GM19025 (cell line): ENCODE data around the gene MINK1.

ENCODE experiments used
- ATAC-seq: cut with Tn5 transposase; IDR thresholded peaks from one replicate; pipeline ENCODE4 v1.9.1; 2021; ENCODE audit warnings: mild to moderate bottlenecking, low read depth, moderate library complexity; ENCODE audit not compliant: unreplicated experiment

Gene MINK1

DNA sequence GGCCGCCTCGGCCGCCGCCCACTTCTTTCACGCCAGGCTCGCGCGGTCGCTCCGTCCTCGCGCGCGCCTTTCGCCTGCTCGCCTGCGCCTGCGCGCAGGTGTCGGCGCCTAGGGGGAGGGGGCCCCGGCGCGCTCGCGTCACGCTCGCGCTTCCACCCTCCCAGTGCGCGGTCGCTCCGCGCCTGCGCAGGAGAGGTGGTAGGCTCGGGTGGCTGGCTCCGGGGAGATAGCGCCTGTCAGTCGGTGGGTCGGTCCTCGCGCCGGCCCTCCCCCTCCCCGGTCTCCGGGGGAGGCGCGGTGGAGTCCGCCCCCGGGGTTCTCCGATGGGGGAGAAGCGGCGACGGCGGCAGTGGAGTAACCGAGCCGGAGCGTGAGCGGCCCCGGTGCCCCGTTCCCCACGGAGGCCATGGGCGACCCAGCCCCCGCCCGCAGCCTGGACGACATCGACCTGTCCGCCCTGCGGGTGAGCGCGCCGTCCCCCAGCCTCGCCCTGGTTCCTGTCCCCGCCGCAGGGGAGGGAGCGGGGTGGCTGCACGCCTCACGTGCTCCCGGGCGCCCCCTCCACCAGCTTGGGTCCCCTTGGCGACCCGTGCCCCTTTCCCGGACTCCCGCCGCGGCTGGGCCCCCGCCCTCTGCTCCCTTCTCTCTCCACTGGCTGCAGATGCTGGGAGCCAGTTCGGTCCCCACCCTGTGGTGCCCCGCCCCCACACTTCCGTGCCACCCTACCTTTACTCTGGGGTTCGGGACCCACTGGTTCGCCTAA, at the start of gene MINK1:
Gene MINK1 (plus strand): TSS at position 163 of the 763 bp plus-strand sequence. CDS start 244 bp downstream, at position 407.
- ATAC-seq = peak; percentile 86

DNA sequence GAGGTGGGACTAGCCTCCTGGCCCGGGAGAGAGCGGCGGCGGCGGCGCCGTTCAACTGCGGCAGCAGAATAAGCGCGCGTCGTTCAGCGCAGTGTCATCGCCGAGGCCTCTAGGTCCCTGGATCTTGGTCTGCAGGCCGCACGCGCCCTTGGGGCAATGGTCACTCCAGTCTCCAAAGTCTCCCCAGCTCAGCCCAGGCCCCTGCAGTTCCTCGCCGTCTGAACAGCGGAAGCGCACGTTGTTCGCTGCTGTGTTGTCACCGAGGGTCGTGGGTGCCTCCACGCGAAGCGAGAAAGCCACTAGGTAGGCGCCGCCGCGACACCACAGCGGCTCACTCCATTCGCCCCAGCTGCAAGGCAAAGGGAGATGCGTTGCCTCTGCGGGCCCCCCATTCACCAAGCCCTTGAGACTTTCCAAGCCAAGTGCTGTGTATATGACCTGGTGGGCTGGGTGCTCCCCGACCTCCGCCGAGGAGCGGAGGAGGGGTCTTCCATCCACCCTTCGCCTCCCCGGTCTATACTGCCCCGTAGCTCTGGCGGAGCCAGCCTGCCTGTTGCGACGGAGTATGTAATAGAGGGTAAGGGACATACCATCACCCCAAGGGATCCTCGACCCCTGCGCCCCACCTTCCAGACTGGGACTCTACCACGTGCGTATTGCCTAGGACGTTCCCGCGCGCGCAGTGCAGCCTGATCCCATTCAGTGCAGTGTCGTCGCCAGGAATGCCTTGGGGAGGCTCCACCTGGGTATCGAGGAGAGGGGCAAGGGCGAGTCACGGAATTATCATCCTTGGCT, 47.6 kb upstream of the MINK1 start:
- no peak for ATAC-seq

DNA sequence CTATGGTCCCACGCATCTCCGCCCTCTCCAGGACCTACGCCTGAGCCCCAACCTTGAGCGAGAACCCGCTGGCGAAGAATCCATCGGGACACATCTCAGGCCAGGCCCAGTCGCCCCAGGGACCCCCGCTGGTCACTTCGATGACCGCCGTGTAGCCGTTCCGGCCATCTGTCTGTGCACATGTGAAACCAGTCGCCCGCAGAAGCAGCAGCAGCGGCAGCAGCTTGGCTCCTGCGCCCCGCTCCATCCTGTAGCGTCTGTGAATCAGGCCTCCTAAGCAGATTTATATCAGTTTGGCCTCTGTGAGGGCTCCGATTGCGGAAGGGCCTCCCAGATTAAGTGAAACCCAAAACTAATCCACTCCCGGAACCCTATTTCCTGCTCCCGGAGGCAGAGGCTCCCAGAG, 47.0 kb upstream of the MINK1 start, which contains the start of gene VMO1:
Gene VMO1 (minus strand): TSS at position 259 of the 406 bp plus-strand sequence. CDS start 12 bp downstream, at position 247.
- ATAC-seq = no peak

DNA sequence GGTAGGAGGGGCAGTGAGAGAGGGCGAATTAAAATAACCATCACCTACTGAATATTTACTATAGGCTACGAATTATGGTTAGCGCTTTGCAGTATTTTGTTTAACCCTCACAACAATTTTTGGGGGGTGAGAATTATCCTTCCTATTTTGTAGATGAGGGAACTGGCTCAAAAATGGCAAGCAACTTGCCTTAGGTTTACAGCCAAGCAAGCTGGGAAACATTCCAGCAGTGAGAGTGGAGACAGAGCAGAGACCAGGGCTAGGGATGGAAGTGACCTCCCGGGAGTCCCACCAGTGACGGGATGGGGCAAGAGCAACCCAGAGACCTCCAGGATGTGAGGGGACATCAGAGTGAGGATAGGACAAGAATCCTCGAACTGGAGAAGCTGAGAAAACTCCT, 46.6 kb upstream of the MINK1 start:
- no peak for ATAC-seq

DNA sequence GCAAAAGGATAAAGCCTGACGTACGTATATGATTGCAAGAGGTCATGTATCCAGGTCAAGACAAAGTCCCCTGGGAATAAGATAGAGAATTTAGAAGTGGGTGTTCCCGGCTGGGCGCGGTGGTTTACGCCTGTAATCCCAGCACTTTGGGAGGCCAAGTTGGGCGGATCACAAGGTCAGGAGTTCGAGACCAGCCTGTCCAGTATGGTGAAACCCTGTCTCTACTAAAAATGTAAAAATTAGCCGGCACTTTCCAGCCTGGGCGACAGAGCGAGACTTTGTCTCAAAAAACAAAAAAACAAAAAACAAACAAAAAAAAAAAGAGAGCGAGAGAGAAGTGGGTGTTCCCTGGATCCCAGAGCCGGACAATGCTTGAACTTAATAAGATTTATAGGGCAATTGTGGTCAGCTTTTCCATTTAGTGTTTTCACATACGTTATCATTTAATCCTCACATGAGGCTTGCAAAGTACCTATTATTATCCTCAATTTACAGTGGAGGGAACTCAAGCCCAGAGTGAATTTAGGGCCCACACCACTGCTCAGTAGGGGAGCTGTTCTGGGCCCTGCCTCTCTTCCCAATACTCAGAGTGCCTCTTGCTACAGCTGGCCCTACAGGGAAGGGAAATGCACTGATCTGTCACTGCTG, 44.9 kb upstream of the MINK1 start:
- ATAC-seq = no peak

DNA sequence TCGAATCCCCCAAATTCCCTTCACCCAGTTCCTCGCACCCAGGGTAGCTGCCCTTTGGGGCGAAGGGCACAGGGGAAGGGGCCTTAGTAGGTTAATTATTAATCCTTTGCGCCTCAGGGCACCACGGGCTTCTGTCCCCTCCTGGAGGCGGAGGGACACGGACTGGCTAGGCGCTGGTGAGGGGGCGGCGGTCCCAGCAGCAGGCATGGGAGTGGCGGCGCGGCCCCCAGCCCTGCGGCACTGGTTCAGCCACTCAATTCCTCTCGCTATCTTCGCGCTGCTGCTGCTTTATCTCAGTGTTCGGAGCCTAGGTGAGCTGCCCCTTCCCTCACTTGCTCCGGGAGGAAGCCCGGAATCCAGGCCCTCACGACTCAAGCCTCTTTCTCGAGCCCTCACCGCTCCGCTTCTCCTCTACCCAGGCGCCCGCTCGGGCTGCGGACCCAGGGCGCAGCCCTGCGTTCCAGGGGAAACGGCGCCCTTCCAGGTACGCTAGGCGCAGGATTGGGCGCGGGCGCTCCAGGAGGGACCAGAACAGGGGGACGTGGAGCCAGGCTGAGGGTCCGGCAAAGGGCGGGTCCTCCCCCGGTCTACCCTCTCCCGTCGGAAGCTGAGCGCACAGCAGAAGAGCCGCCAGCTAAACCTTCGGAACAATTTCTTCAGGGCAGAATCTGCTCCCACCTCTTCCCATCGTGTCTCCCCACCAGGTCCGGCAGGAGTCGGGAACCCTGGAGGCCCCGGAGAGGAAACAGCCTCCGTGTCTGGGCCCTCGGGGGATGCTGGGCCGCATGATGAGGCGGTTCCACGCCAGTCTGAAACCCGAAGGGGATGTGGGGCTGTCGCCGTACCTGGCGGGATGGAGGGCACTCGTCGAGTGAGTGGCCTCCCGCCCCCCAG, 44.1 kb upstream of the MINK1 start, which contains the start of gene GLTPD2:
Gene GLTPD2 (plus strand): TSS at position 158 of the 894 bp plus-strand sequence. CDS start 48 bp downstream, at position 206.
- no peak for ATAC-seq

DNA sequence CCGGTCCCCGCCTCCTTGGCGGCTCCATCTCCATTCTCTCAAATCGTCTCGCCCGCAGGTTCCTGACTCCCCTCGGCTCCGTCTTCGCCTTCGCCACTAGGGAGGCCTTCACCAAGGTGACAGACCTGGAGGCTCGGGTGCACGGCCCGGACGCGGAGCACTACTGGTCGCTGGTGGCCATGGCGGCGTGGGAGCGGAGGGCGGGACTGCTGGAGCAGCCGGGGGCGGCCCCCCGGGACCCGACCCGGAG, 43.5 kb upstream of the MINK1 start:
- no peak for ATAC-seq

DNA sequence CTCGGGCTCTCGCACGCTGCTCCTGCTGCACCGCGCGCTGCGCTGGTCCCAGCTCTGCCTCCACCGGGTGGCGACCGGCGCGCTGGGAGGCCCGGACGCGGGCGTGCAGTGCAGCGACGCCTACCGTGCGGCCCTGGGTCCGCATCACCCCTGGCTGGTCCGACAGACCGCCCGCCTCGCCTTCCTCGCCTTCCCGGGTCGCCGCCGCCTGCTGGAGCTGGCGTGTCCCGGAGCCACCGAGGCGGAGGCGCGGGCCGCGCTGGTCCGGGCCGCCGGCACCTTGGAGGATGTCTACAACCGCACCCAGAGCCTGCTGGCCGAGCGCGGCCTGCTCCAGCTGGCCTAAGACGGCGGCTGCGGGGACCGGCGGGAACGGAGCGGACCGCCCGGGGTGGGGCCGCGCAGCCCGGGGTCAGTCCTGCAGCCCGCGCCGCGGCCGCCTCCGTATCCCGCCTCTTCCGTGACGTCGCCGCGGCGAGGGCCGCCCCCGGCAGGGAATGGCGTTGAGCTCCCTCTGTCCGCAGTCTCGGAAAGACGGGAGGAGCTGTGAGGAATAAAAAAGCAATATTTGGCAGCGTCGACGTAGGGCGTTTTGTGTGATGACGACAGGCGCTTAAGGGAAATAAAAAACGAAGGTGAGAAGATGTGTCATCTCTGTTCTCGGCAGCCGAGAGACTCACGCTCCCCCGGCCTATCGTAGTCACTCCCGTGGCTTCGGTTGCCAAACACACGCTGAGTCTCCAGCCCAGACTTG, 43.0 kb upstream of the MINK1 start:
- peak; percentile 86 for ATAC-seq

DNA sequence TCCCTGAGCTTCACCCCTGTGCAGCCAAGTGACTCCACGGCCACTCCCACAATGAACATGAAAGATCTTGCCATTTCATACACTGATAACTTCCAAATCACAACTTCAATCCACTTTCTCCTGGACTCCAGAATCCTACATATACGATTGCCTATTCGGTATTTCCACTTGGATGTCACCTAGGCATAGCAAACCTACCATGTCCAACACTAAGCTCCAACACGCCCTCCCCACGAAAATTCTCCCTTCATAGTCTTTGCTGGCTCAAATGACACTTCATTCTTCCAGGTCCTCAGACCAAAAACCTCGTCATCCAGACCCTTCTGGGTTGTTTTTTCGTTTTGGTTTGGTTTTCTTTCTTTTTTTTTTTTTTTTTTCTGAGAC, 42.4 kb upstream of the MINK1 start:
- no peak for ATAC-seq

DNA sequence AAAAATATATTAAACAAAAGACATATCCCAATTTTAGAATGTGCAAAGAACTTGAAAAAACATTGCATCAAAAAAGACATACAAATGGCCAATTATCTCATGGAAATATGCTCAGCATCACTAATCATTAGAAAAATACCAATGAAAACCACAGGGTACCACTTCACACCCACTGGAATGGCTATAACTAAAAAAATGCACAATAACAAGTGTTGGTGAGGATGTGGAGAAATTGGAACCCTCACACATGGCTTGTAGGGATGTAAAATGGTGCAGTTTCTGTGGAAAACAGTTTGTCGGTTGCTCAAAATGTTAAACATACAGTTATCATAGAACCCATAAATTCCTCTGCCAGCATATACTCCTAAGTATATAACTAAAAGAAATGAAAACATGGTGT, 38.0 kb upstream of the MINK1 start:
- no peak for ATAC-seq

DNA sequence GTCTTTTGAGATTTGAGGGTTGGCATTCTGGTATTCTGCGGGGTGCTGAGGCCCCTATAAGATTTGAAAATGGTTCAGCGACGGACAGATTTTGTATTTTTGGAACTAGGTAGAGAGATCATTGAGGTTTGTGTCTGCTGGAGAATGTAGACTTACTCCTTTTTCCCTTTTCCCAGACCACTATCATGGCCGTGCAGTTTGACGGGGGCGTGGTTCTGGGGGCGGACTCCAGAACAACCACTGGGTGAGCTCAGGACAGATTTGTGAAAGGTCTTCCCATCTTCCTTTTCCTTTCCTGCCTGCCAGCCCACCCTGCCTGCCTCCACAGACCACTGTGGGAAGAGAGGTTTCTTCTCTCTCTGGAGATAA, 36.6 kb upstream of the MINK1 start:
- no peak for ATAC-seq

DNA sequence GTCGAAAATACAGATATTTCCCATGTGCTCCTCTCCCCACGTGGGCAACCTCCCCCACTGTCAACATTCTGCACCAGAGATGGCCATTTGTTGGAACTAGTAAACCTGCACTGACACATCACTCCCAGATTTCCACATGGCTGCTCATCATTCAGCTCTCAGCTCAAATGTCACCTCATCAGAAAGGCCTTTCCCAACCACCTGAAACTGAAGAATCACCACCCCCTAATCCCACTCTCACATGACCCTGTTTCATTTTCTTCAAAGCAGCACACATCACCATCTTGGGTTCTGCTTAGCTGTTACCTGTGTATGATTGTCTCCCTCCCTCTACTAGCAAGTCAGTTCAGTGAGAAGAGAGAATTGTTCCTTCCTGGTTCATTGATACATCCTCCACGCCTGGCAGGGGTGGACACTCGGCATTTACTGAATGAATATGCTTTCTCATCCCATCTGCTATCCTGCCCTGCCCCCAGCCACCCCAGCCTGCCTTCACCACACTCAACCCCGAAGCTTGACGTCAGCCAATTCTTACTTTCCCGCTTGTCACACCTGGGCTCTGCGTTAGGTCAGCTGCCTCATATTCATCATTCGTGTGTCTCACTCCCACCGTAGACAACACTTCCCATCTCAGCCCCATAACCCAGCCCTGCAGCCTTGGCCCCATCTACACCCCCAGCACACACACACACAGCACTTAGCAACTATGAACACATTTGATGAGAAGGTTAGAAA, 32.5 kb upstream of the MINK1 start:
- no peak for ATAC-seq

DNA sequence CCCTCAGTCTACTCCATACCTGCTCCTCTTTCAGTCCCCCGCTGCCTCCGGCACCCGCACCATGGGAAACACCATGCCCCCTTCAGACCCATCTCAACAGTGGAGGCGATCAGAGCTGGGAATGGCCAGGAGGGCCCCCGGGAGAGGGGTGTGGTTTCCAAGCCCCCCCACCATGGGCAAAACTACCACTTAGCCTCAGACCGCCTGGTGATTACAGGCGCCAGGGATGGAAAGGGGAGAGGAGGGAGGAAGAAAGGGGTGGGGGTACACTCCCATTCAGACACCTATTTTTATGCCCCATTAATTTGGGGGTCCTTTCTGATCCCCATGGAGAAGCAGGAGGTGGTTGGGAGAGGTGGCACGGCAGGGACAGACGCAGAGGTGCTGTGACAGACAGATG, 30.9 kb upstream of the MINK1 start, which contains the start of gene C17orf114:
Gene C17orf114 (minus strand): TSS at position 101 of the 400 bp plus-strand sequence.
- ATAC-seq = no peak

DNA sequence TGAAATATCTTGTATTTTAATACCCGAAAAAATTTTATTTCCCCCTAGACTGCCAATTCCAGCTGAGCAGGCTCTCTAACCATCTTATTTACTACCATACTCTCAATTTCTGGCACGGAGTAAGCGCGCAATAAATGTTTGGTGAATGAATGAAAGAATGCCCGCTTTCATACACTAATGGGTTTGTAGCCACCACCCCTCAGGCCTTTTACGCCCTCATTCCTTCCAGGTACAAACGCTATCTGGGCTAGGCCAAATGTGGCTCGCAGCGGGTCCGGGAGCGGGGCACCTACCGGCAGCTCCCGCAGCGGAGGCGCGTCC, 26.7 kb upstream of the MINK1 start:
- no peak for ATAC-seq

DNA sequence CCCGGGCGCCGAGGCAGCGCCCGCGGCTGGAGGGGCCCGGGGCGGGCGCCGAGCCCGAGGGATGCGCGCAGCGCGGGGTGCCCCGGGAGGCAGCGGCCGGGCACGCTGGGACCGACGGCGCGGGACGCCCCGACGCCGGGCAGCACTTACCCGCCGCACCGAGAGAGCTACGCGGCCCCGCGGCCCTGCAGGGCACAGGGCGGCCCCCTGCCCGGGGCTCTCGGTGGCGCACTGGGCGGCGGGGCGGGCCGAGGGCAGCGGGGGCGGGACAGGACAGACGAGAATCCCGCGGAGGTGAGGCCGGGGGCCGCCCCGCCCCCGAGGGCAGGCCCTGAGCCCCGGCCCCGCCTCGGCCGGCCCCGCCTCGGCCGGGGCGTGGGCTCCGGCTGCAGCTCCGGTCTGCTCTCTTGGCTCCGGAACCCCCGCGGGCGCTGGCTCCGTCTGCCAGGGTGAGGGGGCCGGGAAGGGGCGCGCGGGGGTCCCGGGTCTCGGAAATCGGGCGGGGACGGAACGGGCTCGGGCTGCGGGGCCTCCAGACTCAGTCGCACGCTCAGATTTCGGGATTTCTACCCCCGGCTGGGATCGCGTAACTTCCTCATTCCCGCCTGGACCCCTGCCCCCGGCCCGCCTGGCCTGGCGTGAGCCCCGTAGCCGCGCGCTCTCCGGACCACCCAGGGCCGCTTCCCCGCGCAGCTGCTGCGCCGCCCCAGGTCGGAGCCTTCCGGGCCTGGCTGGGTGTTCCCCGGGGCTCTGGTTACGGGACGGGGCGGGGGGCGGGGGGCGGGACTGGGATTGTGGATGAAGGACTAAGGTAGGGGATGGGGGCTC, 26.1 kb upstream of the MINK1 start, which contains the start of gene PLD2:
Gene PLD2 (plus strand): TSS at position 376 of the 828 bp plus-strand sequence. CDS start 621 bp downstream, outside the sequence.
- peak; percentile 97 for ATAC-seq

DNA sequence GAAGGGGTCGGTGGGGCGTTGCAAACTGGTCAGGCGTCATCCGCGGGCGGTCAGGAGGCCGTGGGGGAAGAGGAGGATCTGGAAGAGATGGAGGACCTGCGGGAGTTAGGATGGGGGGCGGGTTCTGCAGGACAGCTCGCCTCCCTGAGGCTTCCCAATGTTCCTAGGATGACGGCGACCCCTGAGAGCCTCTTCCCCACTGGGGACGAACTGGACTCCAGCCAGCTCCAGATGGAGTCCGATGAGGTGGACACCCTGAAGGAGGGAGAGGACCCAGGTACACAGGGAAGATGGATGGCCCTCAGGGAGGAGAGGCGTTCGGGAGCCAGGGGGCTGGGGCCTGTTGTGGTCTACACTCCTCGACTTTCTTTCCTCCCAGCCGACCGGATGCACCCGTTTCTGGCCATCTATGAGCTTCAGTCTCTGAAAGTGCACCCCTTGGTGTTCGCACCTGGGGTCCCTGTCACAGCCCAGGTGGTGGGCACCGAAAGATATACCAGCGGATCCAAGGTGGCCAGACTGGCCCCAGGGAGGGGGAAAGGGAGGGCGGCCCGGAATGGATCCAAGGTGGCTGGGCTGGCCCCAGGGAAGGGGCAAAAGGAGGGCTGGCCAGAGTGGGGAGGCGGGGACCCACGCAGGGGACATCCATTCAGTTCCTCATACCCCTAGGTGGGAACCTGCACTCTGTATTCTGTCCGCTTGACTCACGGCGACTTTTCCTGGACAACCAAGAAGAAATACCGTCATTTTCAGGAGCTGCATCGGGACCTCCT, 25.3 kb upstream of the MINK1 start:
- ATAC-seq = no peak

DNA sequence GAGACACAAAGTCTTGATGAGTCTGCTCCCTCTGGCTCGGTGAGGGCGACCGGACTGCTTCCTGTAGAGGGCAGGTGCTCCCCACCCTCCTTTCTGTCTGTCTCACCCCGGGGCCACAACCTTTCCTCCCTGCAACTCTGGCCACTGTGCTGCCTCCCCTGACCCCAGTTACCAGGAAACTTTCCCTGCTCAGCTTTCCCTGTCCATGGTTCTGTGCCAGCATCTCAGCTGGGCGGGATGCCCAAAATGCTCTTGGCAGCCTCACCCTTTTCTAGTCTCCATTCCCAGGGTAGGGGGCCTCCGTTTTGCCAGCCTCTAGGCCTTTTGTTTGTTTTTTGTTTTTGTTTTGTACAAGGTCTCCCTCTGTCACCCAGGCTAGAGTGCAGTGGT, 24.8 kb upstream of the MINK1 start:
- ATAC-seq = no peak
